Adrenal gland (tissue), 5 donors: ENCODE results near the gene EDA.

ENCODE experiments used
- CTCF ChIP-seq, 6 experiments: fragments of 450-650 bp in 4 of 6; fragments of 200-600 bp in 2 of 6; sonication (generic) in 1 of 6; IDR thresholded peaks; 1 replicate in 5 of 6; 2 replicates in 1 of 6; pipeline versions ENCODE4 v1.5.1 to v1.8.0; 2016 to 2021; ENCODE audit warnings: antibody characterized with exemption in 6 of 6, mild to moderate bottlenecking in 2 of 6, moderate library complexity in 1 of 6
- POLR2A ChIP-seq, 2 donors: fragments of 450-650 bp; IDR thresholded peaks; one replicate each; pipeline ENCODE4 v1.6.1; 2017; ENCODE audit warnings: antibody characterized with exemption in 2 of 2, mild to moderate bottlenecking in 2 of 2, moderate library complexity in 1 of 2
- donor health status: DM: no; HTN: no; CAD: no.

GRCh38 chrX:69605521-69605920 is 10.4 kb upstream of the EDA start:
- TF ChIP-seq CTCF (IDR thresholded peaks at IDR 0.05) (no peak), POLR2A (IDR thresholded peaks at IDR 0.05) (no peak)
